Upper lobe of left lung (tissue), 6 donors: ENCODE measurements around the gene EXOC6. TPM values are rescaled to one million over a fixed set of nuclear protein-coding genes. Genes with fewer than 3 reads are reported as not detected.

Experiments used
- ATAC-seq, 2 donors: fragments of 200-7000 bp; cut with Tn5 transposase; one replicate each; pipeline ENCODE4 v1.9.1; 2022; ENCODE audit warnings: mild to moderate bottlenecking in 2 of 2, moderate library complexity in 2 of 2; ENCODE audit not compliant: low FRiP score in 2 of 2
- DNase-seq, 2 donors: peaks; one replicate each; pipeline ENCODE4 v3.0.0-alpha.2; 2019 to 2020
- H3K27ac ChIP-seq, 4 donors: fragments of 200-600 bp; sonication (generic); one replicate each; pipeline ENCODE4 v1.5.1; 2016 to 2019
- H3K27me3 ChIP-seq, 4 donors: fragments of 200-600 bp; sonication (generic); one replicate each; pipeline ENCODE4 v1.5.1; 2017 to 2019
- H3K36me3 ChIP-seq, 4 donors: fragments of 200-600 bp; sonication (generic); one replicate each; pipeline ENCODE4 v1.5.1; 2016 to 2019
- H3K4me1 ChIP-seq, 4 donors: fragments of 200-600 bp; sonication (generic); one replicate each; pipeline ENCODE4 v1.5.1; 2018 to 2019
- H3K4me3 ChIP-seq, 4 donors: fragments of 200-600 bp; sonication (generic); one replicate each; pipeline ENCODE4 v1.5.1; 2017 to 2019; ENCODE audit warnings: mild to moderate bottlenecking in 2 of 4, moderate library complexity in 1 of 4
- H3K9me3 ChIP-seq, 4 donors: fragments of 200-600 bp; sonication (generic); one replicate each; pipeline ENCODE4 v1.5.1; 2018 to 2019
- CTCF ChIP-seq, 6 experiments: fragments of 450-650 bp in 4 of 6; fragments of 200-600 bp in 2 of 6; sonication (generic) in 2 of 6; IDR thresholded peaks; one replicate each; pipeline ENCODE4 v1.5.1; 2016 to 2019; ENCODE audit warnings: antibody characterized with exemption in 6 of 6
- EP300 ChIP-seq, 4 donors: sonication (generic); formaldehyde crosslinking; IDR thresholded peaks; one replicate each; pipeline ENCODE4 v1.5.1; 2017; ENCODE audit warnings: antibody characterized with exemption in 4 of 4, control low read depth in 2 of 4
- POLR2A ChIP-seq, 4 donors: fragments of 450-650 bp; IDR thresholded peaks; one replicate each; pipeline ENCODE4 v1.5.1; 2016 to 2017; ENCODE audit warnings: antibody characterized with exemption in 4 of 4, mild to moderate bottlenecking in 2 of 4
- POLR2AphosphoS5 ChIP-seq, 2 donors: sonication (generic); formaldehyde crosslinking; IDR thresholded peaks; one replicate each; pipeline ENCODE4 v1.5.1; 2017; ENCODE audit warnings: antibody characterized with exemption in 2 of 2
- WGBS, 2 donors: methylation state at CpG; one replicate each; pipeline ENCODE4 v1.1.5; 2017 to 2018; 5-methylcytosine and 5-hydroxymethylcytosine counted together
- total RNA-seq, 6 donors: library from RNA; depleted of rRNA in 4 of 6; stranded (reverse); fragments of >200 nt in 4 of 6; gene quantifications; one replicate each; pipeline versions ENCODE4 v1.1.0 to v1.2.1, GENCODE V29; 2016 to 2021
- donor health status: DM: no; HTN: no; CAD: no; lungs with moderate emphysema.
- donor health status: DM: no; HTN: yes; CAD: no; lungs with severe emphysema.

Gene EXOC6
- total RNA-seq, 6 donors from 2014 or later: 7.1 to 27.3 (median 20.1) TPM

GRCh38 chr10:92832998-92833650, 15.2 kb upstream of the EXOC6 start:
- 54 to 56% methylated on average over 2 of the region's 2 CpGs for WGBS, 2 donors
- Histone ChIP-seq H3K4me1 (peaks cover 0 to 13% (median 2%) of the 10 kb centered on the region in 4 donors), H3K4me3 (peak overlapping the region in 3 of 4 donors; percentile 18 to 43 (median 33)), H3K9me3 (no peaks in the 10 kb centered on the region), H3K27ac (peak overlapping the region in 2 of 4 donors; percentile 16 to 24), H3K36me3 (no peaks in the 10 kb centered on the region), H3K27me3 (no peaks in the 10 kb centered on the region)
- TF ChIP-seq EP300 (IDR thresholded peaks at IDR 0.05): no peak
- TF ChIP-seq POLR2A (IDR thresholded peaks at IDR 0.05): no peak
- no peak for TF ChIP-seq POLR2AphosphoS5 (IDR thresholded peaks at IDR 0.05)
- TF ChIP-seq CTCF (IDR thresholded peaks at IDR 0.05): no peak
- no peak for ATAC-seq
- no peak for DNase-seq

GRCh38 chr10:92834331-92834730, 14.0 kb upstream of the EXOC6 start:
- peak overlapping the region in 1 of 4 donors; percentile 19 for H3K27ac ChIP-seq
- TF ChIP-seq EP300 (IDR thresholded peaks at IDR 0.05) (no peak), POLR2AphosphoS5 (IDR thresholded peaks at IDR 0.05) (no peak), CTCF (IDR thresholded peaks at IDR 0.05) (no peak), POLR2A (IDR thresholded peaks at IDR 0.05) (no peak)
- ATAC-seq (no peak), DNase-seq (no peak)
- 70 to 75% methylated on average over 3 of the region's 3 CpGs for WGBS, 2 donors
- no peaks in the 10 kb centered on the region for H3K36me3 ChIP-seq
- peaks cover 0 to 15% (median 8%) of the 10 kb centered on the region in 4 donors for H3K4me1 ChIP-seq
- peak overlapping the region in 3 of 4 donors; percentile 18 to 43 (median 33) for H3K4me3 ChIP-seq
- no peaks in the 10 kb centered on the region for H3K9me3 ChIP-seq
- no peaks in the 10 kb centered on the region for H3K27me3 ChIP-seq

- Histone ChIP-seq H3K4me1 (peaks cover 0 to 16% (median 11%) of the 10 kb centered on the region in 4 donors), H3K36me3 (no peaks in the 10 kb centered on the region), H3K27ac (no peak overlapping the region), H3K9me3 (no peaks in the 10 kb centered on the region), H3K27me3 (no peaks in the 10 kb centered on the region), H3K4me3 (peak overlapping the region in 1 of 4 donors; percentile 43)
- TF ChIP-seq POLR2AphosphoS5 (IDR thresholded peaks at IDR 0.05) (no peak), EP300 (IDR thresholded peaks at IDR 0.05) (no peak), POLR2A (IDR thresholded peaks at IDR 0.05) (no peak), CTCF (IDR thresholded peaks at IDR 0.05) (no peak)
- ATAC-seq: no peak
- no peak for DNase-seq
These were observed 13.3 kb upstream of the EXOC6 start for GRCh38 chr10:92834986-92835385.

- no peak for TF ChIP-seq CTCF (IDR thresholded peaks at IDR 0.05)
- TF ChIP-seq EP300 (IDR thresholded peaks at IDR 0.05): no peak
- no peak for TF ChIP-seq POLR2A (IDR thresholded peaks at IDR 0.05)
- no peak for TF ChIP-seq POLR2AphosphoS5 (IDR thresholded peaks at IDR 0.05)
- H3K4me3 ChIP-seq: no peak overlapping the region
- WGBS, 2 donors: 62 to 88% methylated on average over 4 of the region's 4 CpGs
These were observed 10.9 kb upstream of the EXOC6 start for GRCh38 chr10:92837456-92837855.

More at GRCh38 chr10:92837456-92837855, 10.9 kb upstream of the EXOC6 start:
- no peak for DNase-seq
- H3K27me3 ChIP-seq: no peaks in the 10 kb centered on the region
- H3K36me3 ChIP-seq: no peaks in the 10 kb centered on the region
- ATAC-seq: no peak
- peaks cover 0 to 11% (median 9%) of the 10 kb centered on the region in 4 donors for H3K4me1 ChIP-seq
- no peaks in the 10 kb centered on the region for H3K9me3 ChIP-seq
- H3K27ac ChIP-seq: no peak overlapping the region
